DMS153 treated with DMSO at 0.1 percent for 48 hours (cell line): ENCODE data around the gene MEIS3.

Experiments
- DNase-seq: peaks from one replicate; lab custom pipeline; 2025; ENCODE audit not compliant: unreplicated experiment; lab: John Stamatoyannopoulos, UW

MEIS3 gene

DNA sequence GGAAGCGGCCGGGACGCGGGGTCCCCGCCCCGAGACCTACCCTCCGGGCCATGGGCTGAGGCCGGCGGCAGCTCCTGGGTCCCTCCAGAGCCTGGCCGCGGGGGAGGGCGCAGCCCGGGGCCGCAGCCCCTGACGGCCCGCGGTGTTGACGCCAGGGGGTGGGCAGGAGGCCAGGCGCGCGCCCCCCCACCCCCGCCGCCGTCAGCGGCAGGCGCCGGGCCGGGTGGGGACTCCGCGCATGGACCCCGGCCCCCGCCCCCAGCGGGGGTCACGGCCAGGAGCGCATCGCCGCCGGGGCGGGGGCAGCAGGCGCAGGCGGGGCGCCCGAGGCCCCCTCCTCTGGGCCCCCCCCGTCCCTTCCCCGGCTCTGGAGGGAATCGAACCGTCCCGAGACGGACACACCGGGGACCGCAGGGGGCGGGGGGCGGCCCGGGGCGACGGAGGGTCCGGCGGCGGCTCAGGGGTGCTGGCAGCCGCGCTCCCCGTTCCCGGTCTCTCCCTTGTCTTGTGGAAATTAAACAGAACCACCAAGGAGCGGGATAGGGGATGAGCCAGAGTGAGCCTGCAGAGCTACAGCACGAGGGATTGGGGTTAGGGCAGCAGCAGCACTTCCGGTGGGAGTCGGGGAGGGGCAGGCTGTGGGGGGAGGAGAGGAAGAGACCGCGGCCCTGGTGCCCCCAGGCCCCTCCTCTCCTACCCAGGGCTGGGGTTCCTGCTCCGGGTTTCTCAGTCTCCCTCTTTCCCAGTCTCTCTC is at the start of gene MEIS3:
Gene MEIS3 (minus strand): TSS at position 498 of the 754 bp plus-strand sequence. CDS start 446 bp downstream, at position 52.
- DNase-seq: no peak

GRCh38 chr19:47467914-47468313 is 48.6 kb upstream of the MEIS3 start:
- DNase-seq: no peak

DNA sequence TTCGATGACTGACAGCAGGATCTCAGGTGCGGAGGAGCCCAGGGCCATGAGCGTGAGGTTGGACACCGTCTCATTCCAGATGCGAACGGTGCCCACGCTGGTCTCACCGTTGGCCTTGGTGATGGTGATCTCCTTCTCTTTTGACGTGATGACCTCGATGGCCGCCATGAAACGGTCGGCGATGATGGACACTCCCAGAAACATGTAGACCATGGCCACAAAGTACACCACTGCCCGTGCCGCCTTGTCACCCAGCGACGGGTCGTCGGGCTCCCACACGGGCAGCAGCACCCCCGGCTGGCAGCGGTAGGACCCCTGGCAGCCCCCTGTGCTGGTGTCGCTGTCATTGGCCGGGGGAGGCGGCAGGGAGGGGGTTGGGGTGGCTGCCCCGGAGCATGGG is 46.6 kb upstream of the MEIS3 start:
- DNase-seq: no peak

DNA sequence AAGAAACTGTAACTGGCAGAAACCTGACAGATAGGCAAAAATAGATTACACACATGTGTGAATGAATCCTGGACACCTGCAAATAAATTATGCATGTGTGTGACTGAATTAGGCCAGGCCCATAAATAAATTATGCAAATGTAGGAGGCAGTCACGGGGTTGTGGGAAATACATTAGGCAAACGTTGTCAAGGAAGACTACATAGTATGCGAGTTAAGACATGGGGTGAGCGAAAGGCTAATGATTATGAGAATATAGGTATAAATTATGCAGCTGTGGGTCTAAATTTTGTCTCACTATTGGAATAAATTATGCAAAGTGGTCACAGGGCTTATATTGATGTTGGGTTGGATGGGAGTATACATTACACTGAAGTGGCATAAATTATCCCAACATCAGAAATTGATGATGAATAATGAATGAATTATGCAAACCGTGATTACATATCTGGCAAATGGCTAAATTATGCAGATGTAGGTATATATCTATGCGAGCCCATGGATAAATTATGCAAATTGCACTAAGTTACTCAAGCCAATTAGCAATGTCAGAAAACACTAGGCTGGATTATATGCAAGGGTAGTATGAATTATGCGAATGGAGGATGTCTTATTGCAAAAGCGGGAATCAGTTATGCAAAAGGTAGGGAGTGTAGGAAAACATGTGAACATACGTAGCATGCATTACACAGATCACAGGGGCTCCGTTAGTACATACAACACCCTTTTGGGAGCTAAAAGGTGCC is 45.5 kb upstream of the MEIS3 start:
- no peak for DNase-seq

DNA sequence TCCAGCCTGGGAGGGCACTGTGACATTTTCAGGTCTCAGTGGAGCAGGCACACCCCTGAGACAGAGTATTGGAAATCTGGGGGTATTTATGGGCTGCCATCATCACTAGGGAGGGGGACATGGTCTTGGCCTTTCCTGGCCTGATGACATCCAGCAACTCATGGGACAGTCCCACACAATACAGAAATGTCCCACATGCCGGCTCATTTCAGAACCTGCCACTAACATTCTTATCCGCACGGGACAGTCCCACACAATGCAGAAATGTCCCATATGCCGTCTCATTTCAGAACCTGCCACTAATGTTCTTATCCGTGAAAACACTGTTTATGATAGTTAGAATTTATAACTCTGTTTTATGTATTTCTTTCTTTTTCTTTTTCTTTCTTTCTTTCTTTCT is 42.5 kb upstream of the MEIS3 start:
- DNase-seq: no peak

- no peak for DNase-seq
Measured at GRCh38 chr19:47459477-47459876, 40.1 kb upstream of the MEIS3 start.

GRCh38 chr19:47458672-47459071 is 39.3 kb upstream of the MEIS3 start:
- no peak for DNase-seq

DNA sequence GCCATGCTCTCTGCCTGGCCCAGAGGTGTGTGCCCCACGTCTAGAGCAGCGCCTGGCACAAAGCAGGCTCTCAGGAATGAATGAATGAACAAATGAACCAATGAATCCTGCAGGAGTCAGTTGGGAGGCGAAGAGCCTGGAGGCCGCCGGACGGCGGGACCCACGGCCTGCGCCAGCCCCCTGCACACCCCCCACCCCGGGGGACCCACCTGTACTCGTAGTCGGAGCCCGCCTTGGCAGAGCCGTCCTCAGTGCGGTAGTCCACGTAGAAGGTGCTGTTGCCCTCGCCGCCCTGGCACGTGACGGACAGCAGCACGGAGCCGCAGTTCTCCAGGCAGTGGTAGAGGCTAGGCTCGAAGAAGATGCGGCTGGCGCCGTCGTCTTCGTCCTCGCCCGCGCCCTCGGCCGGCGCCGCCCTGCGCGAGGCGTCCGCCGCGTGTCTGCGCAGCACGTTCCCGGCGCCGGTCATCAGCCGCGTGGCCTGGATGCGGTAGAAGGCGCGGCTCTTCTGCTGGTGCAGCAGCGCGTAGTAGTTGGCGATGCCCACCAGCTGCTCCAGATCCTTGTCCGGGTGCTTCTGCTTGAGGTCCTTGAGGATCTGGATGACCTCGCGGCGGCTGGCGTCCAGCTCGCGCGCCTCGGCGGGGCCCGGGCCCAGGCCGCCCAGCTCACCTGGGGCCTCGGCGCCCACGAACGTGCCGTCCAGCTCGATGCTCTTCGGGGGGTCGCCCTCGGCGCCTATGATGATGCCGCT is 37.6 kb upstream of the MEIS3 start:
- DNase-seq: no peak

- no peak for DNase-seq
Measured at GRCh38 chr19:47450478-47450877, 31.2 kb upstream of the MEIS3 start.

GRCh38 chr19:47448360-47448727 is 29.0 kb upstream of the MEIS3 start:
- DNase-seq: no peak

GRCh38 chr19:47447470-47448359 is 28.4 kb upstream of the MEIS3 start:
- DNase-seq: peak; percentile 88

DNA sequence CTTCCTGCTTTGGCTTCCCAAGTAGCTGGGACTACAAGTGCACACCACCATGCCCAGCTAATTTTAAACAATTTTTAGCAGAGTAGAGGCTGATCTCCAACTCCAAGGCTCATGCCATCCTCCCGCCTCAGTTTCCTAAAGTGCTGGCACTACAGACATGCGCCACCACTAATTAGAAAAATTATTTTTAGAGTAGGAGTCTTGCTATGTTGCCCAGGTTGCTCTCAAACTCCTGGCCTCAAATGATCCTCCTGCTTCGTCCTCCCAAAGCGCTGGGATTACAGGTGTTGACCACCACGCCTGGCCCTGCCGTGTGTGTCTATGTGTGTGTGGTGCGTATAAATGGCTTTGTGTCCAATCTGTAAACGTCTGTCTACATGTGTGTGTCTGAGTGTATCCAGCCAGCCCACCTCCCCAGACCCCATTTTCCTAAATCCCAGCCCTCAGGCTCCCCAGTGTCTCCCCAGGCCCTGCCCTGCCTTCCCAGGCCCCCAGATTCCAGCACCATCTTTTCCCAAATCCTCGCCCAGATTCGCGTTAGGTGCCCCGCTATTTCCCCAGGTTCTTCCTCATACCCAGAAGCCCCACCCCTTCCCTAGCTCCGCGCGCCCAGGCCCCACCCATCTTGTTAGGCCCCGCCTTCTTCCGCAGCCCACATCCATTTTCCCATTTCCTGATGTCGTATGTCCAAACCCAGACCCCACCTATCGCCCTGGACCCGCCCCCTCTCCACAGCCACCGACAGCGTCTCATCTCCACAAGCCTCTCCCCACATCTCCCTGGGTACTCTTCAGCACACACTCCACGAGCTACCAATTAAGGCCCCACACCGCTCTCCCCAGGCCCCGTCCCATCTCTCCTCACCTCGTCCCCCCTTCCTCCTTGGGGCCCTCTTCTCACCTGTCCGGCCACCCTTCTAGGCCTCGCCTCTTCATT is 27.5 kb upstream of the MEIS3 start:
- peak; percentile 88 for DNase-seq

GRCh38 chr19:47445937-47446402 is 26.6 kb upstream of the MEIS3 start:
- peak; percentile 48 for DNase-seq

DNA sequence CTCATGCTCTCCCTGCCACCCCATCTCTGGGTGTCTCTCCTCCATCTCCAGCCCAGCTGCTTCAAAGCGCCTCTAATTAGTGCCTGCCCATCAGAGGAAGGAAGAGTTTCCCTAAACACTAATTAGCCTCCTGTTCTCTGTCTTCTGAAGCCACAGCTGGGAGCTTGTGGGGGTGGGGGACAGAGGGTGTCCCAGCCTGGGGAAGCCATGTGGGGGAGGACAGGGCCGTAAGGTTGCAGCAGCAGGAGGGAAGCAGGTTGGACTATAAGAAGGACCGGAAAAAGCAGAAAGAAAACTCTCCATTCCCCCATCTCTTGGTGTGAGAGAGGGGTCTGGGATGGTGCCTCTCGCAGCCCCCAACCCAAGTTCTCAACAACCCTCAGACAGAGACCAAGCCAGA is 26.2 kb upstream of the MEIS3 start:
- DNase-seq: no peak

DNA sequence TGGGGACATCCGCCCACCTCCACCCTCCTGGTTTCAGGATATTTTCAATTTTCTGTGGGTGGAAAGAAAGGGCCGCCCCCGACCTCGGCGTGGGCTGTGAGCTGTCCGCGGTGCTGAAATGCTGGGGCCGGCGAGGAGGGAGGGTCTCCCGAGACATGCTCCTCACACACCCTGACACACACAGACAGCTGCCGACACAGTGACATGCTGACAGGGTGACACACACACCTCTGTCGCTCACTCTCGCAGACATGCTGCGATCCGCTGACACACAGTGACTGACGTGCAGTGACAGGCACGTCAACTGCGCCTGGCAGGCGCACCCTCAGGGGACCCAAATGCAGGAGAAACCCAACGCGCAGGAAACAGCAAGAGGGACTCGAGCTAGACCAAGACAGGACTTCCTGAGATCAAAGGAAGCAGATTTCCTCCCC is 25.1 kb upstream of the MEIS3 start:
- DNase-seq: no peak

- no peak for DNase-seq
Measured at GRCh38 chr19:47443331-47443730, 24.0 kb upstream of the MEIS3 start.

GRCh38 chr19:47438793-47439220 is 19.5 kb upstream of the MEIS3 start:
- DNase-seq: no peak

DNA sequence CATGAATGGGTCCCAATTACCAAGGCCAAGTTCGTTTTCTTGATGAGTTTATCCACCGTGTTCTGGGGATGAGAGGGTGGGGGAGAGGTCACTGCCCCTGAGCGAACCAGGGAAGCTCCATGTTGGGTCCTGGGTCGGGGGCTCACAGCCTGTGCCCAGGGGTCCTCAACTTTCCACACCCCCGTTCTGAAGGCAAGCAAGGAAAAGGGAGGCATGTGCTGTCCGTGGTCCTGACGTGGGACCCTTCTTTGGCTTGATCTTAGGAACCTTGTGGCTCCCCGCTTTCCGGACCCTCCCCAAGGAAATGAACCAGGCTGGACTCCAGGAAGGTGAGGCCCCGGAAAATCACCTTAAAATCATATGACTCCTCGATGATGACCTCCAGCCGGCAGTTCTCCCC is 18.2 kb upstream of the MEIS3 start:
- DNase-seq: no peak

DNA sequence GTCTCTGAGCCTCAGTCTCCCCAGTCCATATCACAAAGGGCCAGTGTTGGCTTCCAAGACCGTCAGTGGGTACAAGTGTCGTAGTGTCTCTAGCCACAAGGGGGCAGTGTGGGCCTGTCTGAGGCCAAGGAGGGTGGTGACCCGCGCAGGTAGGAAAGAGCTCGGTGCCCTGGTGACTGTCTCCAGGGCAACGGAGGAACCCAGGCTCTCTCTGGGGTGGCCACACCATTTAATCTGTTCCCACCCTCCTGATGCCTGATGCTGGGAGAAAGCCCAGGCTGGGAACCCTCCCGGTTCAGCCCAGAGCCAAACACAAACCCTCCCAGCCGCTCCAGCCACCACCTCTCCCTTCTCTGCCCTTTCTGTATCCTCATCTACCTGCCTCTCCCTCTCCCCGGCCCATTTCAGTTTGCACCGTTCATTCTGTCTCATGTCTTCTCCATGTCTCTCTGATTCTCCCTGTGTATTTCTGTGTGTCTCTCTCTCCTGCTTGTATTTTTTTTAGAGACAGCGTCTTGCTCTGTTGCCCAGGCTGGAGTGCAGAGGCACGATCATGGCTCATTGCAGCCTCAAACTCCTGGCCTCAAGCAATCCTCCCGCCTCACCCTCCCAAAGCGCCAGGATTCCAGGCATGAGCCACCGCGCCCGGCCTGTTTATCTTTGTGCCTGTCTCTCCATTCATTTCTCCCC is 17.5 kb upstream of the MEIS3 start:
- DNase-seq: peak; percentile 79
